ENCODE measurements around the gene GRIN3B.
A peak's percentile ranks its signal among the peaks of the same experiment; 100 is the strongest.

Gene GRIN3B

GRCh38 chr19:991174-991931 is 8.9 kb upstream of the GRIN3B start:
- no peak for DNase-seq

GRCh38 chr19:991932-992669 is 8.1 kb upstream of the GRIN3B start:
- DNase-seq, result no peak

DNA sequence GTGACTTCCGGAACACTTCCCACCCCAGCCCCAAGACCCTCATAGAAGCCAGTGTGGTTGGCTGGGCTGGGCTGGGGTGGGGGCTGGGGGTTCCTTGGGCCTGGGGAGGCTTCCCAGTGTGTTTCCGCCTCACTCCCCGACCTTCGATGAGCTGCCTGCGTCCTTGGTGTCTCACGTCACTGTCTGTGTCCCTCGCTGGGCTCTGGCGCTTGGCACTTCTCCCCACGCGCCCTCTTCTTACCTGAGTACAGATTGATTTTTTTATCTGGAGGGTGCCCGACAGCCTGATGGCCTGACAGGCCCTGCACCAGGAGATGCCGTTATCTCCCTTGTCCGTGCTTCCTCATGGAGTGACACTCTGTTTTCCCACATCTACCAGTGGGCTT is 7.6 kb upstream of the GRIN3B start:
- DNase-seq, result no peak

DNA sequence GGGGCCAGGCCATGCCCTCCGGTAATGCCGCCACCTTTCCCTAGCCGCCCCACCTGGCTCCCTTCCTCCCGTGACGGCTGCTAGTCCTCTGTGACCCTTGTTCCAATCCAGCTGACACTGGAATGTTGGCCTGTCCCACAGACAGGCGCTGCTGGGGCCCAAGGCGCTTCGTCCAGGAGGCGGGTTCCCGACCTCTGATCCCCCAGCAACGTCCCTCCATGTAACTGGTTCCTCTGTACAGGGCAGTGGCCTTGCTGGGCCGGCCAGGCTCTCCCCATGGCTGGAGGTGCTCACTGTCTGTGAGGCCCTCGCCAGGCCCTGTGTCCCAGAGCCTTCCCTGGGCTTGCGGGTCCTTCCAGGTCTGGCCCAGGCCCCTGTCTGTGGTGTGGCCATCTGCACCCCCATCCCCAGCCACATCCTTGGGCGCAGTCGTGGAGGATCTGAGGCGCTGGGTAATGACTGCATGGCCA is 6.8 kb upstream of the GRIN3B start:
- DNase-seq, result no peak

DNA sequence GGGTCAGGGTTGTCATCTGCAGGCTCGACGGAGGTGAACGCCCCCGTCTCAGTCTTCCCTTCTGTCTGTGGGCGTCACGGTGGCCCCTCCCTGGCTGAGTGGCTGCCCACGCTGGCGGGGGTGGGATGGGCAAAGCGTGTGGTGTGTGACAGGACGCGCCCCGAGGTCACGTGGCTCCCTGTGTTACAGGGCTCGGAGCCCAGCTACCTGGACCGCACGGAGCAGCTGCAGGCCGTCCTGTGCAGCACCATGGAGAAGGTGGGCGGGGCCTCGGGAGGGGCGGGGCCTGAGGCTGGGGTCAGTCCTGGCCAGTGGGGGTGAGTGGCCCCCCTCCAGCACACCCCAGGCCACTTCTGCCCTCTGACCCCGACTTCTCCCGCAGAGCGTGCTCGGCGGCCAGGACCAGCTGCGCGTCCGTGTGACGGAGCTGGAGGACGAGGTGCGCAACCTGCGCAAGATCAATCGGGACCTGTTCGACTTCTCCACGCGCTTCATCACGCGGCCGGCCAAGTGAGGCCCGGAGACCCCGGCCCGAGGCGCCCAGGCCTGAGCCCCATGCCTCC is 6.3 kb upstream of the GRIN3B start:
- no peak for DNase-seq

DNA sequence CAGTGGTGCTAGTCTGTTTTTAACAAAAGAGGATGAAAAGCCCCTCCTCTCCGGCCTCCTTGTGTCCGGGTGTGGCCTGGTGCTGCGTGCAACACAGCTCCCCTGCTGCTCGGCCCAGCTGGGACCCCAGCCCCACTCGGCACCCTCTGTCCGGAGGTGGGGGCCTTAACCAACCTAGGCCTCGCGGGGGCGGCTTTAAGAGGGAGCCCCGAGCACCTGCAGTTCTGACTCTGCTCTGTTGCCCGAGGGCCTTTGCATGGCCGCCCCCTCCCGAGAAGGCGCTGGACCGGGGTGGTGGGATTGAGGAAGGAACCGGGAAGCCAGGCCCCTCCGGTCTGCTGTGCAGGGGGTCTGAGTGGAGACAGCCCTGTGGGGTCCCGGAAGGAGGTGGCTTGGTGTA is 5.7 kb upstream of the GRIN3B start:
- DNase-seq, result no peak

DNA sequence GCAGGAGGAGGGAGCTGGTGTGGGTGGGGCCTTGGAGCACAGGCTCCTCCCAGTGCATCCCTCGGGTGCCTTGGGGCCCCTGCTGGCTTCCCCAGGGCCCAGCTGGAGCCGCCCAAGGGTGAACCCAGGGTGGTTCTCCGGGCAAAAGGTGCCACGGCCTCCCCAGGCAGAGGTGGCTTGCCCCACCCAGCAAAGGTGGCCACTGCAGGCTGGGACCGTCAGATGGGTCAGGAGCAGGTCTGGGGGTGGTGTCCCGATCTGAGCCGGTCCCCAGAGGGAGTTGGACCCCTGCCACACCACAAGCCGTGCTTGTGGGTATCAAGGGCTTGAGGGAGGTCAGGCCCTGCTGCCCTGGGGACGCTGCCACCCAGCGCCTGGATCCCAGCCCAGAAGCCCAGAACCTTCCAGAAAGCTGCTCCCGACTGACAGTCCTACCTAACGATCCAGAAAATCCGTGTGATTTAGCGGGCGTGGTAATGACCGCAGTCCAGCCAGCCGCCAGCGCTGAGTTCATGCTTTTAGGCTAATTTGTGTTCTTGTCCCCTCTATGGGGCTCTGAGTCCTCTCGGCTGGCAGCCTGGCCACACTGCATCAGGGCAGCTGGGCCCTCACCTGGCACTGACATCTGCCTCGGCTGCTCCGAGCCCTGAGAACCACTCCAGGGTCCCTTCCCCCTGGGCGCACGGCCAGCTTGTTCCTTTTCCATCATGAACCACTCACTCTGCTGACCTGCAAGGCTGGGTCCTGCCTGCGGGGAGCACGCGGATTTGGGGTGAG is 5.0 kb upstream of the GRIN3B start:
- DNase-seq, result no peak

- DNase-seq, result peak; percentile 71
Measured at GRCh38 chr19:996051-996838, 4.0 kb upstream of the GRIN3B start.

DNA sequence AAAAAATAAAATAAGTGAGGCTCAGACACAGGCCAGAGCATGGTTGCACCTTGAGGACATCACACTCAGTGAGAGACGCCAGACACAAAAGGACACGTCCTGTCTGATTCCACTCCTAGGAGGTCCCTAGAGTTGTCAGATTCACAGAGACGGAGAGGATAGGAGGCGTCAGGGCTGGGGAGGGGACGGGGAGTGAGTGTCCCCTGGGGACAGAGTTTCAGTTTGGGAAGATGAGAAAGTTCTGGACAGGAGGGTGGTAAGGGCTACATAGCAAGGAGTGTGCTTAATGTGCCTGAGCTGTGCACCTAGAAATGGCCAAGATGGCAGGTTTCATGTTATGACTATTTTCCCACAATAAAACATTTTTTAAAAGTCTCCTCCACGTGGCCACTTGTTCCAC is 2.2 kb upstream of the GRIN3B start:
- no peak for DNase-seq

DNA sequence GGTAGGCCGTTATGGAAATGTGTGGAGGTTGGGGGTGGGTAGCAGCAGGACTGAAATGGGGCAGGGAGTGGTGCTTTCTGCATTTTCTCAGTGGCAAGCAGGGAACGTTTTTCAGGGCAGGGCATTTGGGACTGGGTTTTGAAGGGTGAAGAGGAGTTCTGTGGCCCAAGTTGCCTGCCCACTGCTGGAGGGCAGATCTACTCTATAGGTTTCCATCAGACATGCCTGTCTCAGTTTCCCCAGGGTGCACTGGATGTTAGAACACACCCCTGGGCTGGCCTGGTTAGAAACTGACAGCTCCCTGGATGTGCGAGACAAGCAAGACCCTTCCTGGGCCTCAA is 870 bp upstream of the GRIN3B start:
- DNase-seq, result no peak

DNA sequence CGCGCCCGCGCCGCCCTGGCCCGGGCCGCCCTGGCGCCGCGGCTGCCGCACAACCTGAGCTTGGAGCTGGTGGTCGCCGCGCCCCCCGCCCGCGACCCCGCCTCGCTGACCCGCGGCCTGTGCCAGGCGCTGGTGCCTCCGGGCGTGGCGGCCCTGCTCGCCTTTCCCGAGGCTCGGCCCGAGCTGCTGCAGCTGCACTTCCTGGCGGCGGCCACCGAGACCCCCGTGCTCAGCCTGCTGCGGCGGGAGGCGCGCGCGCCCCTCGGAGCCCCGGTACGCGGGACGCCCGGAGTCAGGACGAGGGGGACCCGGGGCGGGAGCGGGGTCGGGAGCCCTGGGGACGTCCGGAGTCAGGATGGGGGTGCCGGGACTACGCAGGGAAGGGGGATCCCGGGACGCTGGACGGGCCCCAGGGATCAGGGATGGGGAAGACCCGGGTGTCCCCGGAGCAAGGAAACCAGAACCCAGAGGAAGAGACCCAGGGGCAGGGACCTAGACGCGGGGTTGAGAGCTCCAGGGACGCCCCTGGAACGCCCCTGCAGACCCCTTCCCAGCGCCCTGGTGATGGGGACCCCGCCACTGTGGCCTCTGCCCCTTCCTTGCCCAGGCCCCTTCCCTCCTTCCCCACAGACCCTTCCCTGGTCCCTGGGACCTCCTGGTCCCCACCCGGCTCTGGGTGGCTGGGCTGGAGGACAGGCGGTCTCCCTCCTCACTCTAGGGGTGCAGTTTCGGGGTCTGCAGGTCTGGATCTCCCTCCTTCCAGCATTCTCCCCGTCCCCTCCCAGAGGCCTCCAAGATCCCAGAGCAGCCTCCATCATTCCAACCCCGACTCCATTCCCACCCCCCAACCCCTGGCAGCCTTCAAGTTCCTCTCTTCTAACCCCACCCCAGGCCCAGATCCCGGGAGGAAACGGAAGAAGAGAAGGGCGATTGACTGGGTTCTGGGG is 645 bp downstream of the GRIN3B start:
- DNase-seq, result no peak

- peak; percentile 80 for DNase-seq
Measured at GRCh38 chr19:1001538-1002166, 1.4 kb downstream of the GRIN3B start.

DNA sequence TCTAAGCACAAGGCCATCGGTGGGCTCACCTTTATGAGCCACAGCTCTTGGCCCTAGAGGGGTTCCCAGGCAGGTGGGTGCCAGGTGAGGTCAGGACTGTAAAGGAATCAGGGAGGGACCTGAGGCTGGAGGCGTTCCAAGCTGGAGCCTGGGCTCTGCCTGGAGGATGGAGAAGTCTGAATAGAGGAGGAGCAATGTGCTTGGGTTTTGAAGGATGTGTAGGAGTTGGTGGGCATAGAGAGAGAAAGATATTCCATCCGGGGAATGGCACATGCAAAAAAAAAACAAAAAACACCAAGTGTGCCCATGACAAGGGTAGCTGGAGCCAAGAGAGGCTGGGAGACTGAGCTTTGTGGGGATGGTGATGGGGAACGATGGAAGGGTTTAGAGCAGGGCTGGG is 2.4 kb downstream of the GRIN3B start:
- DNase-seq, result no peak

- DNase-seq, result no peak
Measured at GRCh38 chr19:1003283-1003682, 3.1 kb downstream of the GRIN3B start.

DNA sequence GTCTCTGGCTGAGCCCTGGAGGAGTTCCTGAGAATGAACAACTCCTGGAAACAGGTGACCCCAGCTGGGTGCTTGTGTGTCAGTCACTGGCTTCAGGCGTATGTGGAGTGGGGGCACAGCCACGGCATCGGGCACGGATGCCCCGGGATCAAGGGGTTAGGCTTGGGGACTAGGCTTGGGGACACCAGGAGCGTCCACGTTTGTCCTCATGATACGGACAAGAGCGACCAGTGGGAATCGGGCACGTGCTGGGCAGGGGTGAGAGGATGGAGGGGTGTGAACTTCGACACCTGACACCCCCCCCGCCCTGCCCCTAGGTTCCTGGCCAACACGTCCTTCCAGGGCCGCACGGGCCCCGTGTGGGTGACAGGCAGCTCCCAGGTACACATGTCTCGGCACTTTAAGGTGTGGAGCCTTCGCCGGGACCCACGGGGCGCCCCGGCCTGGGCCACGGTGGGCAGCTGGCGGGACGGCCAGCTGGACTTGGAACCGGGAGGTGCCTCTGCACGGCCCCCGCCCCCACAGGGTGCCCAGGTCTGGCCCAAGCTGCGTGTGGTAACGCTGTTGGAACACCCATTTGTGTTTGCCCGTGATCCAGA is 4.1 kb downstream of the GRIN3B start:
- no peak for DNase-seq

- DNase-seq, result no peak
Measured at GRCh38 chr19:1004803-1005664, 4.8 kb downstream of the GRIN3B start.

DNA sequence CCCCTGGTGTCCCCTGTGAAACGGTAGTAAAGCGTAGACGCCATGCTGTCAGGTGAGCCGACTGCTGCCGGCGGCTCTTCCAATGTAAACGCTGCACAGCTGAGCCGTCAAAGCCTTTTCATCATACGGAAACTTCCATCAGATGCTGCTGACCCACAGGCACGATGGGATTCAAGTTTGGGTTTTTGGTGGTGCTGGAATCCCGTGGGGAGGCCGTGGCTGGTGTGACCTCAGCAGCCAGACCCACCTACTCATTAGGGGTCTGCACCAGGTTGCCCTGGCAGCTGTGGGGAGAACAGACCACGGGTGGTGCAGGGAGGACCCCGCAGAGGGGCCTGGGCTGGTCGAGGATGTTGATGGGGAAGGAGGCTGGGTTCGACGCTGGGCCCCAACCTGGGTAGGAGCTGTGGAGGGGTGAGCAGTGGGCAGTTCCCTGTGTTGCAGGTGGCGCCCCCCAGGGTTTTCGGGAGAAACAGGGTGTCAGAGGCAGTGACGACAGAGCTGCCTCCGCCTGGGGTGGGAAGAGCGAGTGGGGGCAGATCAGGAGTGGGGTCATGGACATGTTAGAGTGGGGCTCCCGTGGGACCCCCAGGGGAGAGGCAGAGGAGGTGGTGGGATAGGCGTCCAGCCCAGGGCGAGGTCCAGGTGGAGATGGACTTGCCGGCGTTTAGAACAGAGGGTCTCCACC is 6.6 kb downstream of the GRIN3B start:
- no peak for DNase-seq

DNA sequence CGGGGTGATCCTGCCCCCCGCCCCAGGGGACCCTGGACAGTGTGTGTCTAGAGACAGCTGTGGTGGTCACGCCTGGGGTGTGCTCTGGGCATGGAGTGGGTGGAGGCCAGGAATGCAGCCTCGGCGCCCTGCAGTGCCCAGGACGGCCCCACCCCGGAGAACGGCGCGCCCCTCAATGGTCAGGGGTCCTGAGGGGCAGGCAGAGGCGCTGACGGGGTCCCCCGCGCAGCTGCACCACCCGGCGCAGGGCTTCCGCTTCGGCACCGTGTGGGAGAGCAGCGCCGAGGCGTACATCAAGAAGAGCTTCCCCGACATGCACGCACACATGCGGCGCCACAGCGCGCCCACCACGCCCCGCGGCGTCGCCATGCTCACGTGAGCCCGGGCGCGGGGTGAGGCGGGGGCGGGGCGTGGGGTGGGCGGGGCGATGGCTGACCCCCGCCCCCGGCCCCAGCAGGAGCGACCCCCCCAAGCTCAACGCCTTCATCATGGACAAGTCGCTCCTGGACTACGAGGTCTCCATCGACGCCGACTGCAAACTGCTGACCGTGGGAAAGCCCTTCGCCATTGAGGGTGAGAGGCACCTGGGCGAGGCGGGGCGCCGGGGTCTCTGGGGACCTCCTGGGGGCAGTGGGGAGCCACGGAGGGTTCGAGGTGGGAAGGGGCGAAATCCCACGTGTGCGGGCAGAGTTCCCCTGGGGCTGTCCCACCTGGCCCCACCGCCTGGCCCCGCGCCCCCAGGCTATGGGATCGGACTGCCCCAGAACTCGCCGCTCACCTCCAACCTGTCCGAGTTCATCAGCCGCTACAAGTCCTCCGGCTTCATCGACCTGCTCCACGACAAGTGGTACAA is 7.4 kb downstream of the GRIN3B start:
- no peak for DNase-seq
